ENCODE measurements around the gene VCX. TPM values are rescaled to one million over a fixed set of nuclear protein-coding genes. Genes with fewer than 3 reads are reported as not detected.

The VCX gene
- total and polyA plus RNA-seq, 9 of the 15 experiments (the other 6 are each of a cell fraction or from before 2014, with no cell fraction given) = 0.83 to 35.3 (median 9.5) TPM

GRCh38 chrX:7876957-7877356 lies 34.0 kb downstream of the VCX start:
- Histone ChIP-seq H2AFZ (ENCODE audit: low read depth, low read length) (no peak overlapping the region), H4K20me1 (replicated peaks; ENCODE audit: control insufficient read depth, insufficient read depth, low read length) (no peaks in the 10 kb centered on the region), H3K4me3 (no peak overlapping the region), H3K36me3 (ENCODE audit: control insufficient read depth, insufficient read depth, low read length) (no peaks in the 10 kb centered on the region), H3K79me2 (ENCODE audit: control insufficient read depth, insufficient read depth, low read length) (no peaks in the 10 kb centered on the region), H3K4me2 (ENCODE audit: insufficient read depth, low read length) (no peak overlapping the region), H3K4me1 (replicated peaks in 1 of 2; ENCODE audit: control insufficient read depth in 2 of 2, insufficient read depth in 2 of 2, low read length in 2 of 2) (no peaks in the 10 kb centered on the region), H3K9me3 (replicated peaks; ENCODE audit: control insufficient read depth, insufficient read depth, low read depth, low read length) (no peaks in the 10 kb centered on the region), H3K27ac (ENCODE audit: extremely low read depth, low read depth, low read length) (no peak overlapping the region), H3K9me1 (ENCODE audit: control insufficient read depth, insufficient read depth, low read length) (no peaks in the 10 kb centered on the region), H3K27me3 (ENCODE audit: control insufficient read depth in 2 of 2, insufficient read depth in 2 of 2, low read length in 2 of 2) (no peaks in the 10 kb centered on the region), H3K9ac (ENCODE audit: insufficient read depth in 1 of 2, low read depth in 2 of 2, low read length in 2 of 2) (no peak overlapping the region)
- ATAC-seq (no peak), FAIRE-seq (no peak), DNase-seq (ENCODE audit: extremely low read depth in 1 of 4, low spot score in 3 of 4) (peak in 1 of 4 experiments; percentile 1)
- intact Hi-C loops (cut with micrococcal nuclease) = no loop called here
- no TSS peak for BruUV-seq (replicated peaks)
- in situ Hi-C loops (cut with MboI) = no loop called here
- WGBS (ENCODE audit: insufficient coverage, low coverage, missing lambda C conversion rate) = 0% methylated on average over 2 of the region's 2 CpGs
- POLR2A ChIA-PET = interaction anchor here (0.6 kb wide), 1 partner anchor 1205 kb away, joined by 3 read pairs; no protein-coding TSS in a partner anchor
- TF ChIP-seq CBFA2T2 (conservative IDR thresholded peaks at IDR 0.05) (peak; percentile 27), ELK1 (CRISPR knock-in tag; IDR thresholded peaks at IDR 0.05) (no peak), ID3 (CRISPR knock-in tag; IDR thresholded peaks at IDR 0.05) (no peak), ID3 (tag; IDR thresholded peaks at IDR 0.05) (no peak), FOXA1 (IDR thresholded peaks at IDR 0.05; ENCODE audit: borderline replicate concordance) (no peak), EP300 (IDR thresholded peaks at IDR 0.05; ENCODE audit: low read length) (no peak), CBFA2T3 (IDR thresholded peaks at IDR 0.05) (peak; percentile 56), ZNF830 (CRISPR knock-in tag; IDR thresholded peaks at IDR 0.05) (no peak), ZNF586 (CRISPR knock-in tag; conservative IDR thresholded peaks at IDR 0.05) (no peak), TEAD4 (IDR thresholded peaks at IDR 0.05; ENCODE audit: low read length) (no peak), TEAD4 (CRISPR knock-in tag; IDR thresholded peaks at IDR 0.05; ENCODE audit: borderline replicate concordance) (no peak), KDM1A (IDR thresholded peaks at IDR 0.05) (peak; percentile 41 to 55; a peak in 3 of 4 replicates)
- TF ChIP-seq, protein P1, sequence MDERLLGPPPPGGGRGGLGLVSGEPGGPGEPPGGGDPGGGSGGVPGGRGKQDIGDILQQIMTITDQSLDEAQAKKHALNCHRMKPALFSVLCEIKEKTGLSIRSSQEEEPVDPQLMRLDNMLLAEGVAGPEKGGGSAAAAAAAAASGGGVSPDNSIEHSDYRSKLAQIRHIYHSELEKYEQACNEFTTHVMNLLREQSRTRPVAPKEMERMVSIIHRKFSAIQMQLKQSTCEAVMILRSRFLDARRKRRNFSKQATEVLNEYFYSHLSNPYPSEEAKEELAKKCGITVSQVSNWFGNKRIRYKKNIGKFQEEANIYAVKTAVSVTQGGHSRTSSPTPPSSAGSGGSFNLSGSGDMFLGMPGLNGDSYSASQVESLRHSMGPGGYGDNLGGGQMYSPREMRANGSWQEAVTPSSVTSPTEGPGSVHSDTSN (CRISPR knock-in tag; IDR thresholded peaks at IDR 0.05; ENCODE audit: low read depth) = no peak
- TF ChIP-seq, protein P1 (tag; conservative IDR thresholded peaks at IDR 0.05; ENCODE audit: low read depth) = no peak
- CTCF ChIA-PET (ENCODE audit: low intra/inter-chr PET ratio) = no interaction called here

All from K562 (cell line).